Spleen (tissue), 7 donors: ENCODE data around the gene GUCA1A.

ENCODE experiments used
- CTCF ChIP-seq, 11 experiments: fragments of 200-600 bp in 7 of 11; fragments of 450-650 bp in 4 of 11; sonication (generic) in 4 of 11; IDR thresholded peaks in 8 of 11; conservative IDR thresholded peaks in 3 of 11; 1 replicate in 7 of 11; 2 replicates in 4 of 11; pipeline versions ENCODE4 v1.4.0 to v1.8.0; 2016 to 2021; ENCODE audit warnings: antibody characterized with exemption in 11 of 11, inconsistent platforms in 4 of 11, mild to moderate bottlenecking in 1 of 11
- POLR2A ChIP-seq, 3 donors: fragments of 450-650 bp; IDR thresholded peaks; one replicate each; pipeline ENCODE4 v1.5.1; 2017; ENCODE audit warnings: antibody characterized with exemption in 3 of 3, mild to moderate bottlenecking in 1 of 3
- POLR2AphosphoS5 ChIP-seq, 3 donors: sonication (generic); formaldehyde crosslinking; IDR thresholded peaks; one replicate each; pipeline ENCODE4 v1.5.1; 2017; ENCODE audit warnings: antibody characterized with exemption in 3 of 3
- donor health status: DM: no; HTN: no; CAD: no; lungs with moderate emphysema.
- donor health status: DM: no; HTN: no; CAD: no.
- donor health status: DM: no; HTN: no; CAD: no.

GRCh38 chr6:42152024-42152423 lies 21.1 kb upstream of the GUCA1A start:
- TF ChIP-seq CTCF (IDR thresholded peaks at IDR 0.05 in 8 of 11, conservative IDR thresholded peaks at IDR 0.05 in 3 of 11) (no peak), POLR2A (IDR thresholded peaks at IDR 0.05) (no peak), POLR2AphosphoS5 (IDR thresholded peaks at IDR 0.05) (no peak)
